GM18870 (cell line): ENCODE data around the gene RASGRP3.
"Not testable (repeated sequence)": the region's sequence is repeated elsewhere in the genome, so short reads cannot be mapped to it uniquely, and the experiment has no call there.

ENCODE experiments used
- ATAC-seq: cut with Tn5 transposase; IDR thresholded peaks from one replicate; pipeline ENCODE4 v1.9.1; 2021; ENCODE audit warnings: moderate library complexity; ENCODE audit not compliant: unreplicated experiment

RASGRP3 gene

GRCh38 chr2:33476131-33476792 lies at the start of gene RASGRP3:
TSS of gene RASGRP3 (plus strand) at chr2:33476649. CDS start at chr2:33515137, 38,488 bp downstream.
- peak; percentile 51 for ATAC-seq

- ATAC-seq = no peak
Measured at GRCh38 chr2:33426666-33427231, 49.7 kb upstream of the RASGRP3 start.

- ATAC-seq = no peak
Measured at GRCh38 chr2:33430077-33430476, 46.4 kb upstream of the RASGRP3 start.

GRCh38 chr2:33430856-33431255 lies 45.6 kb upstream of the RASGRP3 start:
- ATAC-seq = no peak

- ATAC-seq = no peak
Measured at GRCh38 chr2:33432871-33433270, 43.6 kb upstream of the RASGRP3 start.

GRCh38 chr2:33433279-33434235 lies 42.9 kb upstream of the RASGRP3 start:
- ATAC-seq = no peak

- ATAC-seq = no peak
Measured at GRCh38 chr2:33435518-33435917, 40.9 kb upstream of the RASGRP3 start.

- ATAC-seq = no peak
Measured at GRCh38 chr2:33436083-33436482, 40.4 kb upstream of the RASGRP3 start.

GRCh38 chr2:33437297-33437696 lies 39.2 kb upstream of the RASGRP3 start:
- no peak for ATAC-seq

- no peak for ATAC-seq
Measured at GRCh38 chr2:33437815-33438214, 38.6 kb upstream of the RASGRP3 start.

GRCh38 chr2:33441235-33441810 lies 35.1 kb upstream of the RASGRP3 start:
- ATAC-seq = peak; percentile 81

GRCh38 chr2:33442052-33442451 lies 34.4 kb upstream of the RASGRP3 start:
- not testable (repeated sequence) for ATAC-seq

- no peak for ATAC-seq
Measured at GRCh38 chr2:33442528-33443079, 33.8 kb upstream of the RASGRP3 start.

- no peak for ATAC-seq
Measured at GRCh38 chr2:33443274-33443829, 33.1 kb upstream of the RASGRP3 start.

- no peak for ATAC-seq
Measured at GRCh38 chr2:33444967-33445366, 31.5 kb upstream of the RASGRP3 start.

GRCh38 chr2:33448220-33448899 lies 28.1 kb upstream of the RASGRP3 start:
- ATAC-seq = no peak

- no peak for ATAC-seq
Measured at GRCh38 chr2:33451214-33451613, 25.2 kb upstream of the RASGRP3 start.

- no peak for ATAC-seq
Measured at GRCh38 chr2:33451825-33452224, 24.6 kb upstream of the RASGRP3 start.

- no peak for ATAC-seq
Measured at GRCh38 chr2:33452545-33452944, 23.9 kb upstream of the RASGRP3 start.

- no peak for ATAC-seq
Measured at GRCh38 chr2:33453905-33454479, 22.5 kb upstream of the RASGRP3 start.
